Endometrium (tissue), 2 donors: ENCODE measurements around the gene BEAN1.
A peak's percentile ranks its signal among the peaks of the same experiment; 100 is the strongest.

ENCODE experiments used
- FAIRE-seq: peaks from 2 replicates; lab custom pipeline; 2012; peaks lifted over from hg19 to GRCh38; lab: Jason Lieb, UNC
- donor health status: control.
- donor health status: control.

BEAN1 gene

GRCh38 chr16:66470556-66470955 lies 43.5 kb downstream of the BEAN1 start:
- no peak for FAIRE-seq

GRCh38 chr16:66471264-66471663 lies 44.2 kb downstream of the BEAN1 start:
- FAIRE-seq = no peak

- no peak for FAIRE-seq
These were observed 44.8 kb downstream of the BEAN1 start for GRCh38 chr16:66471716-66472393.

- FAIRE-seq = no peak
These were observed 46.0 kb downstream of the BEAN1 start for GRCh38 chr16:66473051-66473571.

GRCh38 chr16:66473654-66474519 lies 46.8 kb downstream of the BEAN1 start:
- FAIRE-seq = no peak

- no peak for FAIRE-seq
These were observed 47.7 kb downstream of the BEAN1 start for GRCh38 chr16:66474750-66475199.

GRCh38 chr16:66475232-66475631 lies 48.1 kb downstream of the BEAN1 start:
- no peak for FAIRE-seq

GRCh38 chr16:66476328-66477027 lies 49.4 kb downstream of the BEAN1 start:
- FAIRE-seq = no peak

GRCh38 chr16:66477028-66477515 lies 50.0 kb downstream of the BEAN1 start:
- FAIRE-seq = no peak

GRCh38 chr16:66478733-66479511 lies 51.8 kb downstream of the BEAN1 start:
- FAIRE-seq = no peak

- no peak for FAIRE-seq
These were observed 52.7 kb downstream of the BEAN1 start for GRCh38 chr16:66479661-66480264.

GRCh38 chr16:66480265-66481080 lies 53.4 kb downstream of the BEAN1 start:
- FAIRE-seq = no peak

GRCh38 chr16:66481081-66481942 lies 54.2 kb downstream of the BEAN1 start:
- no peak for FAIRE-seq

GRCh38 chr16:66481943-66482390 lies 54.9 kb downstream of the BEAN1 start:
- no peak for FAIRE-seq

- peak; percentile 26 for FAIRE-seq
These were observed 56.8 kb downstream of the BEAN1 start for GRCh38 chr16:66483689-66484452.

GRCh38 chr16:66484453-66485213 lies 57.5 kb downstream of the BEAN1 start:
- FAIRE-seq = no peak

GRCh38 chr16:66485376-66485775 lies 58.3 kb downstream of the BEAN1 start:
- FAIRE-seq = no peak
